Gastrocnemius medialis (tissue), 4 donors: ENCODE measurements around the gene CASTOR1. TPM values are rescaled to one million over a fixed set of nuclear protein-coding genes. Genes with fewer than 3 reads are reported as not detected.
A peak's percentile ranks its signal among the peaks of the same experiment; 100 is the strongest.

Experiments used
- ATAC-seq, 2 donors: fragments of 150-250 bp; one replicate each; pipeline ENCODE4 v1.9.1; 2016
- DNase-seq, 2 donors: peaks; one replicate each; pipeline ENCODE4 v3.0.0-alpha.2; 2019
- H3K27ac ChIP-seq, 4 donors: fragments of 200-600 bp; sonication (generic); 1 replicate in 1 of 4; 2 replicates in 3 of 4; pipeline ENCODE4 v1.5.1; 2016 to 2018; ENCODE audit warnings: mild to moderate bottlenecking in 2 of 4, moderate library complexity in 1 of 4
- H3K27me3 ChIP-seq, 3 donors: fragments of 200-600 bp; sonication (generic) in 2 of 3; 1 replicate in 1 of 3; 2 replicates in 2 of 3; pipeline versions ENCODE4 v1.5.1 to v1.6.0; 2016 to 2019; ENCODE audit warnings: mild to moderate bottlenecking in 1 of 3, moderate library complexity in 1 of 3
- H3K36me3 ChIP-seq, 2 donors: fragments of 200-600 bp; sonication (generic) in 1 of 2; one replicate each; pipeline ENCODE4 v1.5.1; 2017 to 2018
- H3K4me1 ChIP-seq, 2 donors: fragments of 200-600 bp; sonication (generic) in 1 of 2; one replicate each; pipeline ENCODE4 v1.5.1; 2016 to 2017; ENCODE audit warnings: mild to moderate bottlenecking in 2 of 2
- H3K4me3 ChIP-seq, 4 donors: fragments of 200-600 bp; sonication (generic) in 3 of 4; 1 replicate in 1 of 4; 2 replicates in 3 of 4; pipeline ENCODE4 v1.5.1; 2016 to 2019; ENCODE audit warnings: mild to moderate bottlenecking in 2 of 4
- H3K9me3 ChIP-seq, 3 donors: fragments of 200-600 bp; sonication (generic) in 2 of 3; 1 replicate in 1 of 3; 2 replicates in 2 of 3; pipeline ENCODE4 v1.5.1; 2016 to 2019
- CTCF ChIP-seq, 5 experiments: fragments of 450-650 bp in 3 of 5; fragments of 200-600 bp in 2 of 5; sonication (generic) in 2 of 5; IDR thresholded peaks in 4 of 5; conservative IDR thresholded peaks in 1 of 5; 1 replicate in 4 of 5; 2 replicates in 1 of 5; pipeline ENCODE4 v1.5.1; 2016 to 2019; ENCODE audit warnings: antibody characterized with exemption in 5 of 5, mild to moderate bottlenecking in 3 of 5, moderate library complexity in 3 of 5
- POLR2A ChIP-seq, 2 donors: fragments of 450-650 bp; IDR thresholded peaks; one replicate each; pipeline ENCODE4 v1.6.1; 2017; ENCODE audit warnings: antibody characterized with exemption in 2 of 2, mild to moderate bottlenecking in 2 of 2, moderate library complexity in 2 of 2
- in situ Hi-C, 4 donors: fragments of 200-750 bp; cut with MboI; loops; one replicate each; pipeline versions ENCODE4 v1.15.0 to v1.8.0; 2017; ENCODE audit warnings: low sequenced_read_pairs in 4 of 4
- intact Hi-C: fragments of 100-400 bp; cut with DNase I; formaldehyde crosslinking; loops from one replicate; pipeline ENCODE4 v1.15.1; 2023; ENCODE audit warnings: low total_unique reads
- total RNA-seq, 4 donors: library from RNA; depleted of rRNA; stranded (reverse); fragments of >200 nt; gene quantifications; one replicate each; pipeline versions ENCODE4 v1.1.0 to v1.2.3, GENCODE V29; 2016

Gene CASTOR1
- total RNA-seq, 4 donors from 2014 or later, result 3.5 to 6.5 (median 5.6) TPM

- TF ChIP-seq POLR2A (IDR thresholded peaks at IDR 0.05) (peak; percentile 35 to 69), CTCF (IDR thresholded peaks at IDR 0.05 in 4 of 5, conservative IDR thresholded peaks at IDR 0.05 in 1 of 5) (no peak)
- ATAC-seq, result peak; percentile 20 to 28
- H3K36me3 ChIP-seq, result peaks cover 0 to 15% of the 10 kb centered on the region in 2 donors
Measured at GRCh38 chr22:30291058-30291892, 2.0 kb upstream of the CASTOR1 start.

GRCh38 chr22:30290342-30291057 is 1.2 kb upstream of the CASTOR1 start:
- intact Hi-C loops (loop anchor here (2.0 kb wide), 1 partner anchor 14 kb away; no protein-coding TSS in a partner anchor), in situ Hi-C loops (loop anchor here in 1 of 4 donors (10.0 kb wide), 1 partner anchor 74 kb away; no protein-coding TSS in a partner anchor)
- H3K9me3 ChIP-seq, result no peaks in the 10 kb centered on the region
- H3K4me3 ChIP-seq, result peak overlapping the region; percentile 9 to 94 (median 80)
- ATAC-seq, result peak; percentile 15 to 32
- H3K4me1 ChIP-seq, result peaks cover 22 to 26% of the 10 kb centered on the region in 2 donors
- DNase-seq, result no peak
- no peaks in the 10 kb centered on the region for H3K27me3 ChIP-seq
- peak overlapping the region; percentile 84 to 90 (median 87) for H3K27ac ChIP-seq
- TF ChIP-seq POLR2A (IDR thresholded peaks at IDR 0.05) (no peak), CTCF (IDR thresholded peaks at IDR 0.05 in 4 of 5, conservative IDR thresholded peaks at IDR 0.05 in 1 of 5) (no peak)
- peaks cover 0 to 15% of the 10 kb centered on the region in 2 donors for H3K36me3 ChIP-seq

More at GRCh38 chr22:30291058-30291892, 2.0 kb upstream of the CASTOR1 start:
- no peaks in the 10 kb centered on the region for H3K9me3 ChIP-seq
- H3K4me3 ChIP-seq, result no peak overlapping the region
- in situ Hi-C loops (loop anchor here in 1 of 4 donors (10.0 kb wide), 1 partner anchor 74 kb away; no protein-coding TSS in a partner anchor), intact Hi-C loops (loop anchor here (2.0 kb wide), 1 partner anchor 14 kb away; no protein-coding TSS in a partner anchor)
- DNase-seq, result peak; percentile 70 to 76
- H3K27ac ChIP-seq, result peak overlapping the region; percentile 84 to 90 (median 87)
- H3K27me3 ChIP-seq, result no peaks in the 10 kb centered on the region
- peaks cover 22 to 26% of the 10 kb centered on the region in 2 donors for H3K4me1 ChIP-seq

GRCh38 chr22:30289980-30290313 is 642 bp upstream of the CASTOR1 start:
- ATAC-seq (peak in 1 of 2 donors; percentile 26), DNase-seq (no peak)
- no peaks in the 10 kb centered on the region for H3K27me3 ChIP-seq
- H3K36me3 ChIP-seq, result peaks cover 0 to 15% of the 10 kb centered on the region in 2 donors
- H3K27ac ChIP-seq, result peak overlapping the region; percentile 84 to 90 (median 87)
- intact Hi-C loops (loop anchor here (1.0 to 10.0 kb wide), 4 partner anchors 15 to 195 kb away; partner anchors contain the start of gene TBC1D10A), in situ Hi-C loops (loop anchor here in 3 of 4 donors (10.0 kb wide), 3 partner anchors 75 to 105 kb away; partner anchors contain the start of genes RNF215 (in 1 of the 3) and SEC14L2 (in 1 of the 3))
- no peaks in the 10 kb centered on the region for H3K9me3 ChIP-seq
- peak overlapping the region; percentile 74 to 97 (median 90) for H3K4me3 ChIP-seq
- peaks cover 22 to 26% of the 10 kb centered on the region in 2 donors for H3K4me1 ChIP-seq
- no peak for TF ChIP-seq CTCF (IDR thresholded peaks at IDR 0.05 in 4 of 5, conservative IDR thresholded peaks at IDR 0.05 in 1 of 5)
- no peak for TF ChIP-seq POLR2A (IDR thresholded peaks at IDR 0.05)

GRCh38 chr22:30288419-30289140 is 725 bp downstream of the CASTOR1 start:
- Histone ChIP-seq H3K4me1 (peaks cover 22 to 26% of the 10 kb centered on the region in 2 donors), H3K27me3 (no peaks in the 10 kb centered on the region), H3K9me3 (no peaks in the 10 kb centered on the region), H3K27ac (peak overlapping the region; percentile 84 to 90 (median 87)), H3K36me3 (peaks cover 0 to 4% of the 10 kb centered on the region in 2 donors), H3K4me3 (peak overlapping the region; percentile 74 to 97 (median 90))
- ATAC-seq (no peak), DNase-seq (no peak)
- intact Hi-C loops, result loop anchor here (1.0 to 10.0 kb wide), 4 partner anchors 38 to 196 kb away; partner anchors contain the start of genes SF3A1 and TBC1D10A
- TF ChIP-seq POLR2A (IDR thresholded peaks at IDR 0.05), result no peak
- TF ChIP-seq CTCF (IDR thresholded peaks at IDR 0.05 in 4 of 5, conservative IDR thresholded peaks at IDR 0.05 in 1 of 5), result no peak
- in situ Hi-C loops, result loop anchor here in 2 of 4 donors (10.0 kb wide), 2 partner anchors 96 to 106 kb away; partner anchors contain the start of genes RNF215 (in 1 of the 2) and SEC14L2 (in 1 of the 2)
